ENCODE results near the gene SEZ6L2. TPM values are rescaled to one million over a fixed set of nuclear protein-coding genes. Genes with fewer than 3 reads are reported as not detected.

SEZ6L2 gene
- total RNA-seq, 1 experiment from 2014 or later, result 46.5 TPM

DNA sequence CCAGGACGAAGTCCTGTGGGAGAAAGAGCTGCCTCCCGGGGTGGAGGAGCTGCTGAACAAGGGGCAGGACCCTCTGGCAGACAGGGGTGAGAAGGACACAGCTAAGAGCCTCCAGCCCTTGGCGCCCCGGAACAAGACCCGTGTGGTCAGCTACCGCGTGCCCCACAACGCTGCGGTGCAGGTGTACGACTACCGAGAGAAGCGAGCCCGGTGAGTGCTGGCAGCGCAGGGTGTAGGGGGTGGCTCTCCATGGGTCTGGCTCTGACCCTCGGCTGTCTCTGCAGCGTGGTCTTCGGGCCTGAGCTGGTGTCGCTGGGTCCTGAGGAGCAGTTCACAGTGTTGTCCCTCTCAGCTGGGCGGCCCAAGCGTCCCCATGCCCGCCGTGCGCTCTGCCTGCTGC is 57.7 kb downstream of the SEZ6L2 start:
- CTCF ChIA-PET, result no interaction called here

DNA sequence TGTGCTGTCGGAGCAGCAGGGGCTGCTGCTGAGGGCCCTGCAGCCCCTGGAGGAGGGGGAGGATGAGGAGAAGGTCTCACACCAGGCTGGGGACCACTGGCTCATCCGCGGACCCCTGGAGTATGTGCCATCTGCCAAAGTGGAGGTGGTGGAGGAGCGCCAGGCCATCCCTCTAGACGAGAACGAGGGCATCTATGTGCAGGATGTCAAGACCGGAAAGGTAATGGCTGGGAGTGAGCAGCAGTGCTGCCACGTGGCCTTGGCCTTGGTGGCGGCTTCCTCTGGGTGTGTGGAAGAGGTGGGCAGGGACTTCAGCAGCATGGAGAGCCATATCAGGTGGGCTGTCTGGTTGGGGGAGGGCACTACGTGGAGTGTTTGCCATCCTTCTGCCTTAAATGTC is 59.1 kb downstream of the SEZ6L2 start:
- Histone ChIP-seq H2AFZ (no peak overlapping the region), H3K9me3 (ENCODE audit: insufficient read depth, low read depth) (no peaks in the 10 kb centered on the region), H3K9me2 (ENCODE audit: insufficient read depth) (no peaks in the 10 kb centered on the region), H3K27me3 (ENCODE audit: insufficient read depth, low read depth) (no peaks in the 10 kb centered on the region), H3K27ac (no peak overlapping the region), H4K20me1 (ENCODE audit: insufficient read depth) (no peaks in the 10 kb centered on the region), H3K4me1 (replicated peaks; ENCODE audit: insufficient read depth) (no peaks in the 10 kb centered on the region), H3F3A (ENCODE audit: insufficient read depth, low read depth) (no peaks in the 10 kb centered on the region; the same call in 1 of the 2 replicates), H3K79me2 (ENCODE audit: low read depth) (no peaks in the 10 kb centered on the region), H3K36me3 (ENCODE audit: low read depth) (0 out of 2 replicates have a peak, but pooled peaks cover under 1% of the 10 kb centered on the region), H3K4me2 (no peak overlapping the region), H3K4me3 (no peak overlapping the region)
- TF ChIP-seq EZH2 (IDR thresholded peaks at IDR 0.05; ENCODE audit: low read depth), result no peak
- TF ChIP-seq, protein P1, sequence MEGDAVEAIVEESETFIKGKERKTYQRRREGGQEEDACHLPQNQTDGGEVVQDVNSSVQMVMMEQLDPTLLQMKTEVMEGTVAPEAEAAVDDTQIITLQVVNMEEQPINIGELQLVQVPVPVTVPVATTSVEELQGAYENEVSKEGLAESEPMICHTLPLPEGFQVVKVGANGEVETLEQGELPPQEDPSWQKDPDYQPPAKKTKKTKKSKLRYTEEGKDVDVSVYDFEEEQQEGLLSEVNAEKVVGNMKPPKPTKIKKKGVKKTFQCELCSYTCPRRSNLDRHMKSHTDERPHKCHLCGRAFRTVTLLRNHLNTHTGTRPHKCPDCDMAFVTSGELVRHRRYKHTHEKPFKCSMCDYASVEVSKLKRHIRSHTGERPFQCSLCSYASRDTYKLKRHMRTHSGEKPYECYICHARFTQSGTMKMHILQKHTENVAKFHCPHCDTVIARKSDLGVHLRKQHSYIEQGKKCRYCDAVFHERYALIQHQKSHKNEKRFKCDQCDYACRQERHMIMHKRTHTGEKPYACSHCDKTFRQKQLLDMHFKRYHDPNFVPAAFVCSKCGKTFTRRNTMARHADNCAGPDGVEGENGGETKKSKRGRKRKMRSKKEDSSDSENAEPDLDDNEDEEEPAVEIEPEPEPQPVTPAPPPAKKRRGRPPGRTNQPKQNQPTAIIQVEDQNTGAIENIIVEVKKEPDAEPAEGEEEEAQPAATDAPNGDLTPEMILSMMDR (conservative IDR thresholded peaks at IDR 0.05), result no peak
- POLR2A ChIA-PET (ENCODE audit: unreplicated experiment), result no interaction called here
- no peak for DNase-seq
- intact Hi-C loops (cut with micrococcal nuclease; ENCODE audit: unreplicated experiment), result no loop called here
- BruUV-seq (replicated peaks), result no TSS peak
- CTCF ChIA-PET, result no interaction called here

More for the DNA sequence above, 57.7 kb downstream of the SEZ6L2 start:
- Histone ChIP-seq H4K20me1 (ENCODE audit: insufficient read depth) (no peaks in the 10 kb centered on the region), H3K27me3 (ENCODE audit: insufficient read depth, low read depth) (no peaks in the 10 kb centered on the region), H3F3A (ENCODE audit: insufficient read depth, low read depth) (no peaks in the 10 kb centered on the region), H3K36me3 (ENCODE audit: low read depth) (no peaks in the 10 kb centered on the region), H2AFZ (no peak overlapping the region), H3K4me3 (no peak overlapping the region), H3K4me2 (no peak overlapping the region), H3K9me2 (ENCODE audit: insufficient read depth) (no peaks in the 10 kb centered on the region), H3K9me3 (ENCODE audit: insufficient read depth, low read depth) (no peaks in the 10 kb centered on the region), H3K27ac (no peak overlapping the region), H3K79me2 (ENCODE audit: low read depth) (no peaks in the 10 kb centered on the region), H3K4me1 (replicated peaks; ENCODE audit: insufficient read depth) (no peaks in the 10 kb centered on the region)
- intact Hi-C loops (cut with micrococcal nuclease; ENCODE audit: unreplicated experiment), result no loop called here
- POLR2A ChIA-PET (ENCODE audit: unreplicated experiment), result interaction anchor here (0.6 kb wide), 1 partner anchor 26 kb away, joined by 4 read pairs; the partner anchor contains the start of gene PAGR1
- TF ChIP-seq, protein P1 (conservative IDR thresholded peaks at IDR 0.05), result no peak
- TF ChIP-seq EZH2 (IDR thresholded peaks at IDR 0.05; ENCODE audit: low read depth), result no peak
- no TSS peak for BruUV-seq (replicated peaks)
- DNase-seq, result no peak

DNA sequence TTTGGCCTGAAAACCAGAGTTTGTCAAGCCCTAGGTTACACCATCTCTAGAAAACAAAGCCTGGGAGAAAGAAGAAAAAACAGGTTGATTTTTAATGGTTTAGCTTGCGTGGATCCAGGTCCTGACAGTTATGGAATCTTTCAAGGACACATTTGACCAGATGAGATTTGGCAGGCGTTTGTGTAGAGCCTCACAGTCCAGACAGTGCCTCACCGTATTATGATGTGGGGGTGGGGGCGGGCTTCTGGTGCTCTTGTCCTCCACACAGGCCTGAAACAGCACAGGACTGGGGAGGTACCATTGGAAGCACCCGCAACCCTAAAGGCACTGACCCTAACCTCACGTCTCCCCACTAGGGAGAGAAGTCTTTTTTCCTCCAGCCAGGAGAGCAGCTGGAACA is 59.5 kb downstream of the SEZ6L2 start:
- DNase-seq, result no peak
- Histone ChIP-seq H4K20me1 (ENCODE audit: insufficient read depth) (no peaks in the 10 kb centered on the region), H3K4me3 (no peak overlapping the region), H3F3A (ENCODE audit: insufficient read depth, low read depth) (no peaks in the 10 kb centered on the region; the same call in 1 of the 2 replicates), H3K27me3 (ENCODE audit: insufficient read depth, low read depth) (no peaks in the 10 kb centered on the region), H3K36me3 (ENCODE audit: low read depth) (peaks cover 4% of the 10 kb centered on the region; the same call in 1 of the 2 replicates), H3K4me2 (no peak overlapping the region), H3K9me3 (ENCODE audit: insufficient read depth, low read depth) (no peaks in the 10 kb centered on the region), H2AFZ (no peak overlapping the region), H3K9me2 (ENCODE audit: insufficient read depth) (no peaks in the 10 kb centered on the region), H3K27ac (no peak overlapping the region), H3K79me2 (ENCODE audit: low read depth) (no peaks in the 10 kb centered on the region), H3K4me1 (replicated peaks; ENCODE audit: insufficient read depth) (no peaks in the 10 kb centered on the region)
- TF ChIP-seq, protein P1 (conservative IDR thresholded peaks at IDR 0.05), result no peak
- POLR2A ChIA-PET (ENCODE audit: unreplicated experiment), result no interaction called here
- intact Hi-C loops (cut with micrococcal nuclease; ENCODE audit: unreplicated experiment), result no loop called here
- CTCF ChIA-PET, result no interaction called here
- no TSS peak for BruUV-seq (replicated peaks)

Measured in PC-9 (cell line).